MM.1S (cell line): ENCODE results near the gene PLK5.

Experiments
- DNase-seq: peaks from one replicate; pipeline ENCODE4 v3.0.0-alpha.2; 2015
- H2AFZ ChIP-seq: fragments of 300-600 bp; sonication (generic); 2 replicates; pipeline ENCODE4 v1.6.0; 2016; ENCODE audit warnings: antibody characterized with exemption, low read length
- H3F3A ChIP-seq: fragments of 300-600 bp; sonication (generic); 2 replicates; pipeline ENCODE4 v1.6.1; 2016; ENCODE audit warnings: mild to moderate bottlenecking, antibody characterized with exemption, low read length, moderate library complexity, mixed read lengths; ENCODE audit not compliant: insufficient read depth
- H3K27ac ChIP-seq: fragments of 300-600 bp; sonication (generic); 2 replicates; pipeline ENCODE4 v1.5.1; 2016; ENCODE audit warnings: mild to moderate bottlenecking, low read length
- H3K27me3 ChIP-seq: fragments of 300-600 bp; sonication (generic); replicated peaks from 2 replicates; pipeline ENCODE4 v1.6.0; 2016; ENCODE audit warnings: low read length; ENCODE audit not compliant: insufficient read depth
- H3K36me3 ChIP-seq: fragments of 300-600 bp; sonication (generic); replicated peaks from 2 replicates; pipeline ENCODE4 v1.6.1; 2016; ENCODE audit warnings: mild to moderate bottlenecking, low read length, mixed read lengths; ENCODE audit not compliant: insufficient read depth
- H3K4me1 ChIP-seq: fragments of 300-600 bp; sonication (generic); 2 replicates; pipeline ENCODE4 v1.6.1; 2016; ENCODE audit warnings: low read length, mixed read lengths
- H3K4me2 ChIP-seq: fragments of 300-600 bp; sonication (generic); 2 replicates; pipeline ENCODE4 v1.6.0; 2016; ENCODE audit warnings: low read depth, low read length
- H3K4me3 ChIP-seq: fragments of 300-600 bp; sonication (generic); 2 replicates; pipeline ENCODE4 v1.5.1; 2016; ENCODE audit warnings: low read length, mixed read lengths
- H3K79me2 ChIP-seq: fragments of 300-600 bp; sonication (generic); 2 replicates; pipeline ENCODE4 v1.6.1; 2016; ENCODE audit warnings: mixed run types, low read length, mixed read lengths
- H3K9ac ChIP-seq: fragments of 300-600 bp; sonication (generic); 2 replicates; pipeline ENCODE4 v1.6.1; 2016; ENCODE audit warnings: low read length, mixed read lengths
- H3K9me2 ChIP-seq: fragments of 300-600 bp; sonication (generic); replicated peaks from 2 replicates; pipeline ENCODE4 v1.6.1; 2016; ENCODE audit warnings: mild to moderate bottlenecking, low read length, mixed read lengths; ENCODE audit not compliant: insufficient read depth
- H3K9me3 ChIP-seq: fragments of 300-600 bp; sonication (generic); replicated peaks from 2 replicates; pipeline ENCODE4 v1.6.1; 2016; ENCODE audit warnings: mild to moderate bottlenecking, low read length, mixed read lengths; ENCODE audit not compliant: insufficient read depth
- H4K20me1 ChIP-seq: fragments of 300-600 bp; sonication (generic); 2 replicates; pipeline ENCODE4 v1.6.1; 2016; ENCODE audit warnings: mild to moderate bottlenecking, low read length, moderate library complexity, mixed read lengths; ENCODE audit not compliant: insufficient read depth
- CTCF ChIP-seq: fragments of 300-600 bp; sonication (generic); IDR thresholded peaks from 2 replicates; pipeline ENCODE4 v1.5.1; 2016; ENCODE audit warnings: antibody characterized with exemption, low read length, mixed read lengths
- EZH2 ChIP-seq: fragments of 300-600 bp; sonication (generic); optimal IDR thresholded peaks from 2 replicates; pipeline ENCODE3; 2017; ENCODE audit warnings: low read depth, mild to moderate bottlenecking, antibody characterized with exemption, low read length, mixed read lengths
- EZH2phosphoT487 ChIP-seq: fragments of 300-600 bp; sonication (generic); IDR thresholded peaks from 2 replicates; pipeline ENCODE4 v1.6.1; 2018; ENCODE audit warnings: antibody characterized with exemption, low read length

PLK5 gene

GRCh38 chr19:1491849-1492170 is 32.1 kb upstream of the PLK5 start:
- Histone ChIP-seq H3K9me3 (no peaks in the 10 kb centered on the region), H3K4me3 (no peak overlapping the region), H3F3A (no peaks in the 10 kb centered on the region), H3K79me2 (no peaks in the 10 kb centered on the region), H3K4me1 (peaks cover 10% of the 10 kb centered on the region), H3K4me2 (no peak overlapping the region), H4K20me1 (no peaks in the 10 kb centered on the region), H3K36me3 (no peaks in the 10 kb centered on the region), H3K9ac (no peak overlapping the region), H3K27me3 (peaks cover 84% of the 10 kb centered on the region), H2AFZ (no peak overlapping the region), H3K9me2 (no peaks in the 10 kb centered on the region), H3K27ac (no peak overlapping the region)
- no peak for TF ChIP-seq EZH2
- no peak for TF ChIP-seq CTCF
- no peak for TF ChIP-seq EZH2phosphoT487
- no peak for DNase-seq

- Histone ChIP-seq H3K36me3 (no peaks in the 10 kb centered on the region), H3K27me3 (peaks cover 84% of the 10 kb centered on the region), H3K4me3 (no peak overlapping the region), H3K79me2 (no peaks in the 10 kb centered on the region), H3K9me3 (no peaks in the 10 kb centered on the region), H3K9me2 (no peaks in the 10 kb centered on the region), H3K9ac (no peak overlapping the region), H3F3A (no peaks in the 10 kb centered on the region), H2AFZ (no peak overlapping the region), H3K4me1 (peaks cover 10% of the 10 kb centered on the region), H3K27ac (no peak overlapping the region), H4K20me1 (no peaks in the 10 kb centered on the region), H3K4me2 (no peak overlapping the region)
- TF ChIP-seq EZH2 (no peak), EZH2phosphoT487 (no peak), CTCF (no peak)
- no peak for DNase-seq
These were observed 31.3 kb upstream of the PLK5 start for GRCh38 chr19:1492474-1493006.

GRCh38 chr19:1494115-1494815 is 29.6 kb upstream of the PLK5 start:
- Histone ChIP-seq H3K4me1 (peaks cover 10% of the 10 kb centered on the region), H2AFZ (no peak overlapping the region), H3K36me3 (no peaks in the 10 kb centered on the region), H3K4me2 (no peak overlapping the region), H4K20me1 (no peaks in the 10 kb centered on the region), H3K27me3 (peaks cover 78% of the 10 kb centered on the region), H3K79me2 (no peaks in the 10 kb centered on the region), H3K9me2 (no peaks in the 10 kb centered on the region), H3K4me3 (no peak overlapping the region), H3K9me3 (no peaks in the 10 kb centered on the region), H3F3A (no peaks in the 10 kb centered on the region), H3K9ac (no peak overlapping the region), H3K27ac (no peak overlapping the region)
- no peak for TF ChIP-seq EZH2
- no peak for TF ChIP-seq CTCF
- no peak for TF ChIP-seq EZH2phosphoT487
- no peak for DNase-seq
